Fibroblast of pulmonary artery (primary cell): ENCODE results near the gene SYNE1.

Experiments used
- DNase-seq: peaks from one replicate; pipeline ENCODE4 v3.0.0-alpha.2; 2010; ENCODE audit warnings: low read depth
- H3K4me3 ChIP-seq: replicated peaks from 2 replicates; pipeline ENCODE4 v1.5.1; 2011; ENCODE audit warnings: low read depth, mild to moderate bottlenecking, control low read depth, low read length, moderate library complexity
- TF ChIP-seq, protein P1 (sequence below): IDR thresholded peaks from 2 replicates; pipeline ENCODE4 v1.5.1; 2011; ENCODE audit warnings: mild to moderate bottlenecking, control low read depth, low read length, inconsistent platforms; ENCODE audit errors: missing control alignments

SYNE1 gene

DNA sequence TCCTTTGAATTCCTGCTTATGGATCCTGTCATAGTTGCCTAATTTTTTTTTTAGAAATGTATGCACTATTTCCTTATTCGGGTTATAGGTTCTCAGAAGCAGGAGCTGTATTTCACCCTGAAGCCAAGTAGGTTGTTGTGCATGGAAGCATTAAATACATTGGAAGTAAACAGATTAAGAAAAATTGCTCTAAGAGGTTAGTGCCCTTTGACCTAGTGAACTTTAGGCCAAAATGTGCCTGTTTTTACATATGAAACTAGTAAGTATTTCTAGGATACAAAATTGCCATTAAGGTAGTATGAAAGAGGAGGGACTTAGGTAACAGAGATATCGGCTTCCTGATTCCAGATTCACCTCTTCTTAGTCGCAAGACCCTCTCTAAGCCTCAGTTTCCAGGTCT lies 377.9 kb downstream of the SYNE1 start:
- TF ChIP-seq, protein P1, sequence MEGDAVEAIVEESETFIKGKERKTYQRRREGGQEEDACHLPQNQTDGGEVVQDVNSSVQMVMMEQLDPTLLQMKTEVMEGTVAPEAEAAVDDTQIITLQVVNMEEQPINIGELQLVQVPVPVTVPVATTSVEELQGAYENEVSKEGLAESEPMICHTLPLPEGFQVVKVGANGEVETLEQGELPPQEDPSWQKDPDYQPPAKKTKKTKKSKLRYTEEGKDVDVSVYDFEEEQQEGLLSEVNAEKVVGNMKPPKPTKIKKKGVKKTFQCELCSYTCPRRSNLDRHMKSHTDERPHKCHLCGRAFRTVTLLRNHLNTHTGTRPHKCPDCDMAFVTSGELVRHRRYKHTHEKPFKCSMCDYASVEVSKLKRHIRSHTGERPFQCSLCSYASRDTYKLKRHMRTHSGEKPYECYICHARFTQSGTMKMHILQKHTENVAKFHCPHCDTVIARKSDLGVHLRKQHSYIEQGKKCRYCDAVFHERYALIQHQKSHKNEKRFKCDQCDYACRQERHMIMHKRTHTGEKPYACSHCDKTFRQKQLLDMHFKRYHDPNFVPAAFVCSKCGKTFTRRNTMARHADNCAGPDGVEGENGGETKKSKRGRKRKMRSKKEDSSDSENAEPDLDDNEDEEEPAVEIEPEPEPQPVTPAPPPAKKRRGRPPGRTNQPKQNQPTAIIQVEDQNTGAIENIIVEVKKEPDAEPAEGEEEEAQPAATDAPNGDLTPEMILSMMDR = no peak
- no peak for DNase-seq
- H3K4me3 ChIP-seq = no peak overlapping the region

DNA sequence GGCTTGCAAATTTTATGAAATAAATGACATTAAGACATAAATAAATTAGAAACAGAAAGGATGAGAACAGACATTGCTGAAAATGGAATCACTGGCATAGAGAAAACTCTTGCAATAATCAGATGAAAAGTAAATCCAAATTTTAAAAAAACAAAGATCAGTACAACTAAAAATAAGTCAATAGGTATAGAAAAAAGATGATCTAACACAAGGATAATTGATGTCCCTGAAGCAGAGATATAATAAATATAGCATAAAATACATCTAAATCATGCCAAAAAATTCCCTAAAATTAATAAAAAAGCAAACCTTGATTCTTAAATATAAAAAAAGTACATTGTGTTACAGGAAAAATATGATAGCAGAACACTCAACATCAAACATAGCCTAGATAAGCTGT lies 379.6 kb downstream of the SYNE1 start:
- TF ChIP-seq, protein P1 = no peak
- no peak overlapping the region for H3K4me3 ChIP-seq
- no peak for DNase-seq

DNA sequence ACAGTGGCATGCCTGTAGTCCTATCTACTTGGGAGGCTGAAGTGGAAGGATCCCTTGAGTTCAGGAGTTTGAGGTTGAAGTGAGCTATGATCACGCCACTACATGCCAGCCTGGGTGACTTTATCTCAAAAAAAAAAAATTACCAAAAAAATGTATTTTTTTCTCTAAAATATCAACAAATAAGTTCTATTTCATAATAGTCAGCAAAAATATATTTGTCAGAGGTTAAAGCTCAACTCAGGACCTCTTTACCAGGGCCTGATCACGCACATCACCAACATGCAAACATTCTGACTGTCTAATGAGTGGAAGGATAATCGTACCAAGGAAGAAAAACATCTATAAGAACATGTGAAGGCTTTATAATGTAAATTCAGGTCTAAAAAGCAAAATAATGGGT lies 387.0 kb downstream of the SYNE1 start:
- DNase-seq = no peak
- TF ChIP-seq, protein P1 = no peak
- no peak overlapping the region for H3K4me3 ChIP-seq

DNA sequence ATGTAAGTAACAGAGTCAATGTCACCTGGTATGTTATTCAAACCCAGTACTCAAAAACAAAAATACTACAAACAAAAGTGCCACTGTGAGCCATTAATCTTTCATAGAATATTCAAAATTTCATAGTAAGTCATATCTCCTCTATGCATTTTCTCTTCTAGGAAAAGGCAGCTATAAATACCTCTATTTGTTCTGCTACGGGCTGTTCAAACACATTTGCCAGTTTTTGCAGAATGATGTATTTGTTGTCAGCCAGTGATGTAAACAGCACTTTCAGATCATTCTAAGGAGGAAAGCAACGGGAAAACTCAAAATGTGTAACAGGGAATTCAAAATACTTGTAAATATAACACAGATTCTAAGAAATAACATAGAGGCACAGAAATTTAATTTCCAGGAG lies 388.2 kb downstream of the SYNE1 start:
- DNase-seq = no peak
- TF ChIP-seq, protein P1 = no peak
- H3K4me3 ChIP-seq = no peak overlapping the region

DNA sequence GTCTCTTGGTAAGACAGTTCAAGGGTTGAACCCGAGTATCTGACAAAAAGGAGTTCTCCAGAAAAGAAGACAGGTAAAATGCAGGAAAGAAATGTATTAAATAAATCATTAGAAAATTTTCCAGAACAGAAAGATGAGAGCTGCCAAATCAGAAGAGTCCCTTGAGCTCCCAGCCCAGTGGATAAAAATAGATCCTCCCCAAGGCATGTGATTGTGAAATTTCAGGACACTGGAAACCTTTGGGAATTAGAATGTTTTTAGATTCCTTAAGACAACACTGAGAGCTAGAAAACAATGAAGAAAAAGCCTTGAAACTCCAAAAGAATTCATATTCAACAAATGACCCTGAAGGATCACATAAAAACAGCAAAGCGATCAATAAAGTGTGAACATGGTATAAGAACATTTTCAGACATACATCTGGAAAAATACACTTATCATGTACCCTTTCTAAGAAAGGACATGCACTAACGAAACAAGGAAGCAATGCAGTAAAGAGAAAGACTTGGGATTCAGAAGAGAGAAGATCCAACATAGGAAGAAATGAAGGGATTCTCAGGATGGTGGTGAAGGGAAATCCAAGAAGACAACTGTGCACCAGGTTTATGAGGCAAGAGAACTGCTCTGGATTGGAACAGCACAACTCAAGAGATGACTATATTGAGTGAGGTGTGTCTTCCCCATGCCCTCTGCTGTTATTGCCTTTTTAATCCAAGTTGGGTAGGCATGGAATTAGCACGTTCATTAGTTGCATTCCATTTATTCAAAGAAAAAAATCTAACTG lies 390.4 kb downstream of the SYNE1 start:
- TF ChIP-seq, protein P1 = no peak

DNA sequence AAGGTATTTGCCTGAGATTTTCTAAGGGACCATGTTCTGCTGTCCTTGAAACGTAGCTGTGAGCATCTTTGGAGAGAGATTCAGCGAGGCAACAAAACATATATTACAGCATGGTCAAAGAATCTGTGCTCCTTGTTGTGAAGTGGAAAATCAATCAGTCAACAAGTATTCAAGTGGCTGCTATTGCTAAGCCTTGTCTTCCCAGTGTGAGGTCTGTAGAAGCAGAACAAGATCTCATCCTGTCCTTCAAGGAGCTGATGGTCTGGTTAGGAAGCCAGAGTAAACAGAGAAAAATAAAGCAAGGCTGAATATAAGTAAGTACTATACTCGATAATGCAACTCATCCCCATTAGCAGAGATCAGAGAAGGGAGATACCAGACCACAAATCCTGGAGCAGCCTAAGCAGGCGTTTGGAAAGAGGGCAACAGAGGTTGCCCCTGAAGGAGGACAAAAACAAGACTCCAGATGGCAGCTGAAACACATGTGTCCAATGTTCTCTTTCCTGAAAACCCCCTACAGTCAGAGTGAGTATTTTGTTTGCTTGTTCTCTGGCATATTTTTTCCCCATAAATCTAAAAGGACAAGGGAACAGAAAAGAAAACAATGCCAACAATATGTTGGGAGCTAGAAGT lies 392.0 kb downstream of the SYNE1 start:
- no peak for DNase-seq
- H3K4me3 ChIP-seq = no peak overlapping the region
- TF ChIP-seq, protein P1 = no peak

More for the DNA sequence above, 390.4 kb downstream of the SYNE1 start:
- no peak overlapping the region for H3K4me3 ChIP-seq
- DNase-seq = peak; percentile 63
